Measurements from ENCODE around the gene MAP3K7. TPM values are rescaled to one million over a fixed set of nuclear protein-coding genes. Genes with fewer than 3 reads are reported as not detected.

MAP3K7 gene
- polyA plus RNA-seq (2014; cell fraction: cytosol; rRNA removed): 30.4 and 34.5 TPM in 2 replicates
- polyA plus RNA-seq (2014; cell fraction: nucleus; rRNA removed): 48.4 and 54.0 TPM in 2 replicates

DNA sequence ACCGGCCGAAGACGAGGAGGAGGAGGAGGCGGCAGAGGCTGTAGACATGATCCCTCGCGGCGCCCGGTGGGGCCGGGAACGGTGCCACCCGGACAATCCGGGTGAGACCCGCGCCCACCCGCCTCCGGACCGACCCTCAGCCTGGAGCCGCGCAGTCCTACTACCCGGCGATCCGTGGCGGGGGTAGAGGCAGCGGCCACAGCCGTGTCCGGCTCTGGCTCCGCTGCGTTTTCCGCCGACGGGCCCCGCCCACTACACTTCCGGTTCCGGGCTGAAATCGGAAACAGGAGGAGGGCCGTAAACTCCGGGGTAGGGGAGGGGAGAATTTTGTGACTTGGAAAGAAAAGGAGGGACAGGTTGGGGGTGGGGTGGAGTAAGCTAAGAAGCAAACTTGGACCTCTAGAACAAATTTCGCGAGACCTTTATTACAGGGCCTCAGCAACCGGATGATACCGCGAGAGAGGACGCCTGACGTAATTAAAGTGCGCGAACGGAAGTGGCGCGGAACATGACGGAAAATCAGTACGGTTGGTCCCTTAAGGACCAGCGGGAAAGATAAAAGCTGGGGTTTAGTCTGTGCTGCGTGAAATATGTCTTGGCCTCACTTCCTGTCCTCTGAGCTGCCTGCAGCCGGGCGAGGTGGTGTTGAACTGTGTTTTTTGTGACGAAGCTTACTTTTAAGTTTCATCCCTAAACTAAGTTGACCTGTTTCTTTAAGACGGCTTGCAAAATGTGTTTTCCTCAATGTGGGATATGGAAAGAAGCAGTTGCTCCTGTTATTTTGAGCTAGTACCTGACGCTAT lies at the start of gene MAP3K7:
TSS of gene MAP3K7 (minus strand) at position 237 of the 803 bp plus-strand sequence. CDS start at position 48, 189 bp downstream.
- peak; percentile 96 for DNase-seq (ENCODE audit: low spot score)

DNA sequence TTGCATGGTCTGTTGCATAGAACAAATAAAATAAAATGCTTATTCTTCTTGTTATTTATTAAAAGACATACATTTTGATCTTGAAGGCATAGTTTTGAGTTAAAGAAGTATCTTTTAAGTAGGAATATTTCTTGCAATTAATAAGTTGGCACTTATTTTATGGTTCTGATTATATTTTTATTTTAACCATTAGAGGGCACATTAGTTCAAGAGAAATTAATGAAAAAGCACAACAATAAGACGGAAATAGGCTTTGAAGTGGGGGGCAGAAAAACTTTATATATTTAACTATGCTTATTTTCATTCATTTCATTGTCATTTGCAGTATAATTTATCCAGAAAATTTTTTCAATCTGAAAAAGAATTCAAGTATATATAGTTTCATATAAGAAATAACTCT lies 44.2 kb upstream of the MAP3K7 start:
- DNase-seq (ENCODE audit: low spot score): no peak

DNA sequence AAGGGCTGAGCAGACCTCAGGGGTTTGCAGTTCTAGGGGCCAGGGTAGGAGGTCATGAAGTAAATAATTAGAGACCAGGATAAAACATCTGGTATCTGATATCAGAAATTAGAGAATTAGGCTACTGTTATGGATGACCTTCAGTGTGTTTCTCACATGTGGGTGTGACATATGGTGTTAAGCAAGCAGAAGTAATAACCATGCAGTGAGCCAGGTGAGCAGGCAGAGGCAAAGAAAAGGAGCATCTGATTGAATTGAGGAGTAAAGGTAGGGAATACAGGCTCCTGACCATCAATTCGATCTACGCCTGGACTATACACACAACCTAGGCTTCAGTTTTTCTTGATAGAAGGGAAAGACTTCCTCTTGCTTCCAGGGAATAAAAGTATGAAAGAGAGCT lies 34.7 kb upstream of the MAP3K7 start:
- no peak for DNase-seq (ENCODE audit: low spot score)

DNA sequence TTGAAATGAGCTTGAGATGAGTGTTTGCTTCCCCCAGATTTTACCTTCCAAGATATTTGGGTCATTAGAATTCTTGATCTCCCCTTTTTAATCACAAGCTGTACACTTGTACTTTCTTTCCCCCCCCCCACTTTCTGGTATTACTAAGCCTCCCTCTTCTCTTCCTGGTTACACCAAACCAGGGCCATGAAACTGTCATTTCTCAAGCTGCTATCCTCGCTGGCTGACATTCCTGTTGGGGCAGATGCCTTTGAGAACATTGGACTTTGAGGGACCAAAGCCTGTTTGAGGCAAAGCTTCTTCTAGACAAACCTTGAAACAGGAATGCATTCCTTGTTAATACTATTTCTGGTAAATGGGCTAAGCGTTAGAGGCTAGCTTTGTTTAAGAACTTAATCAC lies 32.3 kb upstream of the MAP3K7 start:
- DNase-seq (ENCODE audit: low spot score): no peak

DNA sequence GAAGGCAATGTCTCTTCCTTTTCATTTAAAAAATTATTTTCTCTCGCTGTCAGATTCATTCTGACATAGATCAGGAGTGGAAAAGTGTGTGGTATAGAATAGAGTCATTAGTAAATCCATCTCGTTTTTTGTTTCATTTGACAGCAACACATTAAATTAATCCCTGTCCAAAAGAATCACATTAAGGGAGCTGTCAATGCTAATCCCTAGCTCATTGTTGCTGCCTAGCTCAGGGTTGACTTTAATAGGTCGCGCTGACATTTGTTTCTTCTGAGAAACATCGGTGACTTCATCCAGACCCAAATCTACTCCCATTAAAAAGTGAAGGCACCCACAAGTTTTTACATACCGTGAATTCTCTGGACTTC lies 25.4 kb upstream of the MAP3K7 start:
- no peak for DNase-seq (ENCODE audit: low spot score)

DNA sequence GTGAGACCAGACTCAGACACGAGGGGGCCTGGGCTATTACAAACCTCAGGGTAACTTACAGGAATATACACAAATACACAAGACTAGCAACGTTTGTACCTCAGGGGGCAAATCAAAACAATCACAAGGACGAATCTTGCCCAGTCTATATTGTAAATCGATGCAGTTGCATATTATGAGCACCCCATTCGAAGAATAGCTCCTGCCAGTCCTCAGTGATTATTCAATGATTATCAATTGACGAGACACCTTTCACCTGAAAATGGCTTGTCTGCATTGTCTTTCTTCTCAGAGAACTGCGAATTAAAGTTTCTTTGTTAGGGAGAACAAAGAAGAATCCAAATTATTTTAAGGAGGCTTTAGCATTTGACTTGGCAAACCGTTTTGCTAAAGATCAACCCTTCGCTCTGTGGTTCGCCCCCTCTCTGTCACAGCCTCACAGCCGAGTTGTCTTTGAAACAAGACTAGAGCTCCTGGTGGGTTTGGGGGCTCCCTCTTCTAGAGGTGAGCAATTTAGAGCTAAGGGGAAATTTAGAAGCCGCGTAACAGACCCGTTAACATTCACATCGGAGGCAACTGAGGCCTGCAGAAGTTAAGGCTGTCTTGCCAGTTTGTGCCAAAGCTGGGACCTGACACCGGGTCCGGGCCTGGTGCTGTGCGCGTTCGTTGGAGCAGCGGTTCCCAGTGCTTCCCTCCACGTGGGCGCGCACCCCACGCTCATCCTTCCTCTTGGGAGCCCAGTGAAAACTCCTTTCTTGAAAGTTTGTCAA lies 24.9 kb upstream of the MAP3K7 start:
- no peak for DNase-seq (ENCODE audit: low spot score)

DNA sequence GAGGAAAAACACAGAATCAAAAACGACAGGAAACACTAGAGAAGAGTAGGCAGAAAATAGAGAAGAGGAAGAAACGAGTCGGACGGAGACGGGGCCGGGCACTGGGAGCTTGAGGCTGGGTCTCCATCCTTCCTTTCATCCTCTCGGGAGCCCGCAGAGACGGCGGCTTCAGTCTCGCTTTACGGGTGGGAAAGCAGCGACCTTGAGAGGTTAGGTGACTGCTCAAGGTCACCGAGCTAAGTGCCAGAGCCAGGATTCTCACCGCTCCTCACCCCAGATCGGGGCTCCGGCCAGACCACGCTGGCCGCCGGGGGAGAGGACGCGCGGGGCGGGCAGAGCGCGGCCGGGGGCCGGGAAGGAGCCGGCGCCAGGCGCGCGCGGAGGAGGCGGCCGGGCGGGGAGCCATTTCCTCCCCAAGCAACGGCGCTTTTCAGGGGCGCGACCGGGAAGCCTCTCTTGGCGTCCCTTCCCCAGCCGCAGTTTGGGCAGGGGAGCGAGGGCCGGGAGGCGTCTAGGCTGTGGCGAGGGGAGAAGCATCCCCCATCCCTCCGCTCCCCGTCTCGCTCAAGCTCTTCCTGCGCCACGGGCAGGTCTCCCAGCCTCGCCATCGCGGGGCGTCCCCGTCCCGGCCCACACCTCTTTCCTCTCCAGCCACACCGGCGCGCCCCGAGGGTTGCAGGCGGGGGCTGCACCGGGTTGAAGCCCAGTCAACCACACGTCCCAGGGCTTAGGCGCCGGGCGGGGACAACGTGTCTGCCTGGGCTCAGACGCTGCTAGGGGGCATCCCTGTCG lies 24.1 kb upstream of the MAP3K7 start:
- peak; percentile 78 for DNase-seq (ENCODE audit: low spot score)

DNA sequence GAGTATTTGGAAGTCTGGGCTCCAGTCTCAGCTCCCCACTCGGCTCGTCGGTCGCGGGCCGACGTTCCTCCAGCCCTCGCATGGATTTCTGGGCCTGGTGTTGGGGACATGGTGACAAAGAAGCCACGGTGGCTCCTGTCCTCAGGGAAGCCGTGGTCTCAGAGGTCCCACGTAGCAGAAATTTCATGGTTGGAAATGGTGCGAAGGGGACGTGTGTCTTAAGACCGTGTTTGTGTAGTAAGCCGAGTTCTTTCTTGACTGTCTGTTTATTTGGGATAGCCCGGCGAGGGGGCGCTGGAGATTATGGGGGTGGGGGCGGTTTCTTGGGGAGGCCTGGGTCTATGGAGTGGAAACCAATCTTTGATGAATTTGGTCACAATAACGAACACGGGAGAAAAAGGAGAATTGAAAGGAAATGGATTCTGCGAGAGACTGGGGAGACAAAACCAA lies 23.5 kb upstream of the MAP3K7 start:
- peak; percentile 50 for DNase-seq (ENCODE audit: low spot score)

DNA sequence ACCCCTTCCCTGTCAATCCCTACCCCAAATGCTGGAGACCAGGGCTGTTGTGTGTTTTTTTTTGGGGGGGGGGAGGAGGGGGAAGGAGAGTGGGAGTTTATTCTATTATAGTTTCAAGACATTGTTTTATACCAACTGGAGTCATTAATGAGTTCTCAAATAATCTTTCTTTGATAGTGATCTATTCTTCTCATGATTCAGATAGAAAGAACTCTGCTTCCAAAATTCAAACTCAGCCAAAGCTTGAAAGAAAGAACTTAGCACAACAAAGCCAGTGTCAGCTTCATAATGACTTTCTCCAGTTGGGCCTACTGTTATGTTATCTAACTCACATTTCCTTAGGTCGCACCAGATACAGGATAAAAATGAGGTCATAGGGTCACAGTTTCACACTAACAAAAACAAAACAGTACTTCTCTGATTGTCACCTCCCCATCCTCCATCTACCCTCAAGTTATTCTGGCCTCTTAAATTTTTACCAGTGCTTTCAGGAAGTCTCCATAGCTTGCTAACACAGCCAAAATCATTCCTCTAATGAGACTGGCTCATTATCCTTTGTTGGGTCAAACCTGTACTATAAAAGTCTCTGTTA lies 19.0 kb upstream of the MAP3K7 start:
- DNase-seq (ENCODE audit: low spot score): no peak

DNA sequence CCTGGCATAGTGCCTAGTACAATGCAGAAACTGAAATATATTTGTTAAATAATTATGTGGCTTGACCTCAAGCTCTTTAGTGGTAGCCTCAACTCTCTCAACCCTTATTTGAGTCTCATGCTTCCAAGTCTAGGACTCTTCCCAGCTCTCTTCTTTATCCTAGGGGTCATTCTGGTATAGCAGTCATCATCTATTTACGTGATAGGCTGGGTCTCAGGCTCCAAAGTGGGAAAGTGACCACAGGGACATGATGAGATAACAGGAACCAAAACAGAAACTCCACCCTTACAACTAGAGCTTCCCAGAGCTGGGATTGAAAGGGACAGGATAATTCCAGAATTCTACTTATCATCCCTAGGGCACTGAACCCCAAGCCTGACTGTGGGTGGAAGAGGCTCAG lies 17.7 kb upstream of the MAP3K7 start:
- DNase-seq (ENCODE audit: low spot score): no peak

DNA sequence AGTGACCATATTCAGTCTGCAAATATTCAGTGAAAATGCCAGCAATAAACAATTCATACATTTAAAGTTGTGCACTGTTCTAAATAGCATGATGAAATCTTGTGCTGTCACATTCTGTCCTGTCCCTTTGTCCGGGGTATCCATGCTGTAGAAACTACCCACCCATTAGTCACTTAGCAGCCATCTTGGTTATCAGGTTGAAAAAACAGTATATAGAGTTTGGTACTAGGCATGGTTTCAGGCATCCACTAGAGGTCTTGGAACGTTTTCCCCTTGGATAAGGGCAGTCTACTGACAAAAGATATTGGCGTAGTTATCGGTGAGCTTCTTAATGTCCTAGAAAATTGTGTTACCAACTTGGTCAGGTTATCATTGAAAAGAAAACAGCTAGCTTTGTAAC lies 12.3 kb upstream of the MAP3K7 start:
- DNase-seq (ENCODE audit: low spot score): no peak

DNA sequence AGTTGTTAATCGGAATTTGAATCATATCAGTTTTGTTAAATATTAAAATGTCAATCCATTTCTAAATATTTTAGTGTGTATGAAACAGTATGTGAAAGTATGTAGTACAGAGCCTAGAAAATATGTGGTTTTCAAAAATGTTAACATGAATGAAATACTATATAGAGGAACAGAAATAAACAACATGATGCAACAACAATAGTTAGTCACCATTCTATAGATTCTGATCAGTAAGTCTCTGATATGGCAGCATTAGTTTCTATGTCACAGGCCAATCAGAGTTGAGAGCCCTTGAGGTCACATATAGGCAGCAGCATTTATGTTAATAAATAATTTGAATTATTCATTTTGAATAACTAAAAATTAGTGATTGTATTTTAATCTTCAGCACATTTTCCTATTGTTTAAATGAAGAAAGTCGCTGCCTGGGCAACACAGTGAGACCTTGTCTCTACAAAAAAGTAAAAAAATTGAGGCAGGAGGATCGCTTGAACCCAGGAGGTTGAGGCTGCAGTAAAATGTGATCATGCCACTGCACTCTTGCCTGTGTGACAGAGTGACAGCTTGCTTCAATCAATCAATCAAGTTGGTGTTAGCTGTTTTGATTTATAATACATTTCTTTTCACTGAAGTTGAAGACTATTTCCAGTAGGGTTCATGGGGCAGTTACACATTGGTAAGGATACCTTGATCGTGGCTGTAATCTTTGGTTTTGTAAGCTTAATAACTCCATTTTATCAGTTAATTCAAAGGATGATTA lies 11.5 kb upstream of the MAP3K7 start:
- DNase-seq (ENCODE audit: low spot score): no peak

DNA sequence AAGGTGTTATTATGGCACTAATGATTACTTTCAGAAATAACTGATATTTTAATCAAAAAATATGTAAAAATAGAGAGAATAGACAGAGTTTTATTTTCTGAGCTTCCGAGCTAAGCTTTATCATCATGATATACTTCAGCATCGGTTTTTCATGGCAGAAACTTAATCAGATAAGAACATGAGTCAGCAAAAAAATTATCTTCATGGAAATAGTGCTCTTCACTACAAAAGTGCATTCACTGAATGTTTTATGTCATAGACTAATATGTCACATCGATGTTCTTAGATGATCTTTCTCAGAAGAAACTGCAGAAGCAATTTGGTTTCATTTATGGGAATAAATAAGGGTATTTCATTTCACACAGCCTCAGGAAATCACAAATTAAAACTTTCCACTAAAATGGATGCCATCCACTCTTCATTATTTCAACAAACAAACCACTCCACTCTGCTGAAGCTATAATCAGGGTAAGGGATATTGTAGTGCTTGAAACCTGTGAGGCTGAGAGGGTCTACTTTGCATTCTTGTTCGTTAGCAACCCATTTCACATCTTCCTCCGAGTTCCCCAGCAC lies 10.2 kb upstream of the MAP3K7 start:
- DNase-seq (ENCODE audit: low spot score): no peak

DNA sequence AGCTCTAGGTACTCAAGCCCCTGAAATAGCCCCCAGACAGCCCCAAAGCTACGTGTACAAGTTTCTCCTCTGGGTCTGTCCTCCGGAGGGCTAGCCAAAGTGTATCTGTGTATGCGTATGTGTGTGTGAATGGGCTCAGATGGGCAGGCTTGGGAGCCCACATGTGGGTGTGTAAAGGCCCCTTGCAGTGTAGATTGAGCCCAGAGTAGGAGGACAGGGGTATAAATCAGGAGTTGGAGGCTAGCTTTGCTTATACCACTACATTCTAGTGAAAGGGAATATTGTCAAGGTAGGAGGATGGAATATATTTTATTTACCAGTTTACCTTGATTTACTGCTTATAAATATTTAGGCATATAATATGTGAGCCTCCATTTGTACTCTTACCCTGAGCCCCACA lies 9.0 kb upstream of the MAP3K7 start:
- no peak for DNase-seq (ENCODE audit: low spot score)

DNA sequence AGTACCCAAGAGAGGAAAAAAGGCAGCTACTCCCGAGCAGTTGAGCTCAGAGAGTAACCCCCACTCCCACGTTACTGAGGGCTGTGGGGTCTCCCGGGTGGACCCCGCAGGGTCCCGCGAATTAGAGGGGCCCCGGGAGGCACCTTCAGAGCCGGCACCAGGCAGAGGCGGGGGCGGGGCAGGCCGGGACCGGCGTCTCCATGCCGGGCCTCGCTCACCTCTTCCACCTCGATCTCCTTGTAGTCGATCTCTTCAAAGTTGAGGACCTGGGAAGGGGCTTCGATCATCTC lies 381 bp downstream of the MAP3K7 start:
- peak; percentile 18 for DNase-seq (ENCODE audit: low spot score)

DNA sequence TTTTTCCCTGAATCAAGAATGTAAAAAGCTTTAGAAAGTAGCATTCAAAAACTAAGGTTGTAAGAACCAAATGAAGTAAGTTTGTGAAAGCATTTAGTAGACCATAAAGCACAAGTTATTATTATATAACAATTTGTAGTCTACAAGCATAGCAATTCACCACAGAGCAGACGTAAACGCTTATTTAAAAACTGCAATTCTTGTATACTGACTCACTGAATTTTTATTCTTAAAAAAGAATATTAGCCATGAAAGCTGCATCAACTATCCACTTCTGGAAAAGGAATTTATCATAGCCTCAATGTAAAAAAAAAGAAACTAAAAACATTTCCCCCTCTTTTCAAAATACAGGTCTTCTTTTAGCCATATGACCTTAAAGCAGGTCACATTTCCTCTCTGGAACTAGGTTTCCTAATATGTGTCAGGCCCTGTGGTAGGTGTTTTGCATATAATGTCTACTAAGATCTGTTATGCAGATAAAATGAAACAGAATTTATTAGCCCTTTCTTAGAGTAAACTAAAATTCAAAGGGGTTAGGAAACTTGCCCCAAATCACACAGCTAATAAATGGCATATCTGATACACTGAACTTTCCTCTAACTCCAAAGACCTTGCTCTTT lies 2.1 kb downstream of the MAP3K7 start:
- no peak for DNase-seq (ENCODE audit: low spot score)

DNA sequence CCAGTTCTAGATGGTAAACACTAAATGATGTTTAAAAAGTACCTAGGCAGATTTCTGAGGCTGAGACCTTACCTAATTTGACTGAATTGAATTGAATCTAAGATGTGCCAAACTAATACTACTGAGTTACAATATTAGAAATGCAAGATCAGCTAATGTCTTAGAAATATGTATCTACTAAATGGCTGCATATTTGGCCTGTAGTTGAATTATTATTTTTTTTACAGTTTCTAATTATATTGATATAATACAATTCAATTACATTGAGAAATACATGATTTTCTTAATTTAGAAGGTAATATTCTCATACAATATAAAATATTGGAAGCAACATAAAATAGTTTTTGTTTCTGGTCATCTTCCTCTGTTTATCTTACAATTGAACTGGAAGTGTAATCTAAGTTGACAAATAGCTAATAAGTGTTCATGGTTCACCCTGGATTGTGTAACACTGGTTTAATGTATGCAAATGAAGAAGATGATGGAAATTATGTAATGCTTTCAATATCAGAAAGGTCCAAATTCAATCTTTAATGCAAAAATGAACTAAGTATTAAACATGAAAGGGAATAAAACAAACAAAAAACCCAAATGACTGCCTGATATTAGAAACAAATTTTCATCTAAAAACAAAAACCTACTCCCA lies 2.9 kb downstream of the MAP3K7 start:
- no peak for DNase-seq (ENCODE audit: low spot score)

DNA sequence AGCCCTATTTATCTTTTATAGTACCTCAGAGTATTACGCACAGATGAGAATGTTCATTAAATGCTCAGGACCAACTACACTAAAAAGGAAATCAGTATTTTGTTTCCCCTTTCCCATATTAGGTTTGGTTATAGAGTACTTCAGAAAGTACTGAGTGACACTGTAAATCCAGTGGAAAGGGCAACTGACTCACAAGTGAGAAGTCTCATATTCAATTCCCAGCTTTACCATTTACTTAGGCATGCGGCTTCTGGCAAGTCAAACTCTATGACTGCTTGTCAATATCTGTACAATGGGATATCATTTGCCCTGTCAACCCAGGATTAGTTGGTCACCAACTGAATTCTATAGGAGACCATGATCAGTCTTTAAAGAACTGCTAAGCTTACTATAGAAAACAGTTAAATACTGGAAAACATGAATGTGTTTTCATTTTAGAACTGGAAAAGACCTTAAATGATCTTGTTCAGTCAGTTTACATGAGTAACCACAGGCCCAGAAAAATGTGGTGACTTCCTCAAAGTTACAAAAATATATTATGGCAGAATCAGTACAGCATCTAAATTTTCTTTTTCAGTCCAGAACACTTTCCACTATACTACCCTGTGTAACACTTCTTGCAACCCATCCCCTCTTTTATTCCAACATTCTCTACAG lies 3.6 kb downstream of the MAP3K7 start:
- DNase-seq (ENCODE audit: low spot score): no peak

DNA sequence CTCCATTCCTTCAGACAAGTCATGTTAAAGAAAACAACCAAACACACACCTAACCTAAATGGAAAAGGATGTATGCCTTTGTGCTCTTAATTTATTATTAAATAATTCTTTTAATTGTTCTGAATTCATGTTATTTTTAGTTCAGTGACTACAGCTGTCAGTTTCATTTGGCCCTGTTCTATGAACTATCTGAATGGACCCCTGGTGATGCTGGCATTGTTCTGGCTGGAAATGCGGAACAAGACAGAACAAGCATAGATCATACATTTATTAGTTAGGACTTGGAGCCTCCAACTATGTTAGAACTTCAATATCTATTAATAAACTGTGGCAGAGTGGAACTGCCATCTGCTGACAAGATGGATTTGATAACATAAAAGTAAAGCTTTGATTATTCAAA lies 5.7 kb downstream of the MAP3K7 start:
- DNase-seq (ENCODE audit: low spot score): no peak

Measured in SK-N-DZ (cell line).